Limb (tissue), 2 donors: ENCODE measurements around the gene SNRPF.
"Not testable (repeated sequence)": the region's sequence is repeated elsewhere in the genome, so short reads cannot be mapped to it uniquely, and the experiment has no call there.

Source experiments
- DNase-seq, 2 donors: peaks; one replicate each; pipeline ENCODE4 v3.0.0-alpha.2; 2016; ENCODE audit errors: extremely low spot score in 2 of 2

The SNRPF gene

DNA sequence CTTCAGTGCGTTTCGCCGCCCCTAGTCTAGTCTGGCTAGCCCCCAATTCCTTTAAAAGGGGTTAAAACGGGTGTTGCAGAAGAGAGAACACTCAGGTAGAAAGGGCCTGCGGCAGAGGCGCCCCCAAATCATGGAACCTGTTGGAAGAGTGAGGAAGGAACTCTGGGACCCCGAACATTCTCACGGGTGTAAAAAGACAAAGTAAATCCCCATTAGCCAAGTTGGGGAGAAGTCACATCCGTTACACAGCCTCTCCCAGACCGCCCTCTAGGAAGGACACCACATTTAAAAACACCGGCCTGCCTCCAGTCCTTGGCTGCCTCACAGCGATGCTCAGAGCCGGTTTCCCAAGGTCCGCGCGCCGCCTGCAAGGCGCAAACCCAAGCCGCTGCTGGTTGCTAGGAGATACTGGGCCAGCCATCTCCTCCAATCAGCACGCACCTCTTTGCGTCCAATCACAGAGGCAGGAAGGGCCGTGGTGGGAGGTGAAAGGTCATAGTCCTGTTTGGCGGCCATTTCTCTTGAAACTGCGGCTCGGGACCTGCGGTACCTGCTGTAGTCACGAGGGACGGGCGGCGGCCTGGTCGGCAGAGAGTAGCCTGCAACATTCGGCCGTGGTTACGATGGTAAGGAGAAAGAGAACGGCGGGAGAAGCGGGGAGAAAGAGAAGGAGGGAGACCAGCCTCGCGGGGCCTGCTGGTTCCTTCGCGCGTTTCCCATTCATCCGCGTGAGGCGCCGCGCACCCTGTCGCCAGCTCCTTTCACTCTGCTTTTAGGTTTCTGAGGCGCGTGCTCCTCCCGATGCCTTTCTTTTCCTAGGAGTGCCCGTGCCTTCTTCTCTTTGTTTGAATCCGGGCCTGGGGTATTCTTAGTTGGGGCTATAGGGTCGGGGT is at the start of gene SNRPF:
Gene SNRPF (plus strand): TSS at position 502 of the 893 bp plus-strand sequence. CDS start 122 bp downstream, at position 624.
- DNase-seq, result peak; percentile 97 to 98

DNA sequence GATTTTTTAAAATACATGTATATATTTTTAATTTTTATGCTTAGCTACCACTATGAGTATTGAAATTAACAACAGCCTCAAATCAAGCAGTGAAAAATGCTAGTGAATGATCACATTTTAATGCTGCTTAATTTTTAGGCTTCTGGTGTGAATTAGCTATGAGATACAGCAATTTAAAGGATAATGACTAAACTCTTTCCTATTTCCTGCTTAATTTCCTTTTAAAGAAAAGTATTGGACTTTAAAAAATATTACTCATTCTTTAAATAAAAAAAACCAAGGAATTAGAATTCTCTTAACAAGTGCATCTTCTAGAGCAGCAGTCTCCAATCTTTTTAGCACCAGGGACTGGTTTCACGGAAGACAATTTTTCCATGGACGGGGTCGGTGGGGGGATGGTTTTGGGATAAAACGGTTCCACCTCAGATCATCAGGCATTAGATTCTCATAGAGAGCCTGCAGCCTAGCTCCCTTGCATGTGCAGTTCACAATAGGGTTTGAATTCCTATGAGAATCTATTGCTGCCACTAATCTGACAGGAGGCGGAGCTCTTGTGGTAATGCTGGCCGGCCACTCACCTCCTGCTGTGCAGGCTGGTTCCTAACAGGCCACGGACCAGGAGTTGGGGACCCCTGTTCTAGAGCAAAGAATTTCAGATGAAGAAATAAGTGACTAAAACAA is 49.6 kb upstream of the SNRPF start:
- DNase-seq, result no peak

DNA sequence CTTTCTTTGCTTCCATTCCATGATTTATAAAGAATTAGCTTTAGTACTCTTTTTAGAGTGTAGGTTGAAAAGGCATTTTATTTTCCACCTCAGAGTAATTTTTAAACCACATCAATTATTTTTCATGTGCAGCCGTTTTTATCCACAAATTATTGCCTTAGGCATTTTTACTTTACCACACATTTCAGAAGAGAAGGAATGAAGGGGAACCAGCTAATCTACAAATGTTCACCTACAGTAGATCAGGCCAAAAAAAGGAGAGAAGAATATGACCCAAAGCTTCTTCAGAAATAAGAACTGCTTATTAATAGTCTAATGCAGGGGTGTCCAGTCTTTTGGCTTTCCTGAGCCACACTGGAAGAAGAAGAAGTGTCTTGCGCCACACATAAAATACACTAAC is 48.3 kb upstream of the SNRPF start:
- DNase-seq, result no peak

DNA sequence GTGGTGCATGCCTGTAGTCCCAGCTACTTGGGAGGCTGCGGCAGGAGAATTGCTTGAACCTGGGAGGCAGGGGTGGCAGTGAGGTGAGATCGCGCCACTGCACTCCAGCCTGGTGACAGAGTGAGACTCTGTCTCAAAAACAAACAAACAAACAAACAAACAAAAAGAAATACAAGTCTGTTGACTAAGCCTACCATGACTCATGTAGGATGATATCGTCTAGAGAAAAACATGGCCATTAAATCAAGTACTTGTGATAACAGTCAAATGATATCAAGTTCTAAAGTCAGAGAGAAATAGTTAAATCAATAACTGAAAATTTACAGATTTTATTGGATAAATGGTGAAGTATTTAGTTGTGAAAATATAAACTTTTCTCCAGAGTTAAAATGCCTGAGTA is 46.6 kb upstream of the SNRPF start:
- not testable (repeated sequence) for DNase-seq

DNA sequence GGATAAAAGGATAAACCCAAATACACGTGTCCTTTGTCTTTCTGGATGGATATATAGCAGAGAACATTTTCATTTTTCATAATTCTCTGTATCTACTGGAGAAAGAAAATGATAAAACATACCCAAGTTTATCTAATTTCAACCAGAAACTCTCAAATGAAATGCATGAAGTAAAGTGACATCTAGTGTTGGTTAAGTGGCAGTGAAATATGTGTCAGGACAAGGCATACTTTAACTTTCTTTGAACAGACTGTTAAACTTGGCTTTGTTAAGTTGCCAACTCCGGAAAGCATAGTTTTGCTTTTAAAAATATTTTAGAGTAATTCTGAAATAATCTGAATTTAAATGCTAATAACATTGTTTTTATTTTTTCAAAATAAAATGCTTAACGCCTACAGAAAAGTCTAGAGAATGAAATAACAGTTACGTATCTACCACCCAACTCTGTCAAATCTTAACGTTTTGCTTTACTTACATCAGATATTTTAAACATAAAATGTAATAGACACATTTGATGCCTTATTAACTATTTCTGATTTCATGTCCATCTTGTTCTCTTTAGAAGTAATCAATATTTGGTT is 43.0 kb upstream of the SNRPF start:
- DNase-seq, result peak in 1 of 2 donors; percentile 77

DNA sequence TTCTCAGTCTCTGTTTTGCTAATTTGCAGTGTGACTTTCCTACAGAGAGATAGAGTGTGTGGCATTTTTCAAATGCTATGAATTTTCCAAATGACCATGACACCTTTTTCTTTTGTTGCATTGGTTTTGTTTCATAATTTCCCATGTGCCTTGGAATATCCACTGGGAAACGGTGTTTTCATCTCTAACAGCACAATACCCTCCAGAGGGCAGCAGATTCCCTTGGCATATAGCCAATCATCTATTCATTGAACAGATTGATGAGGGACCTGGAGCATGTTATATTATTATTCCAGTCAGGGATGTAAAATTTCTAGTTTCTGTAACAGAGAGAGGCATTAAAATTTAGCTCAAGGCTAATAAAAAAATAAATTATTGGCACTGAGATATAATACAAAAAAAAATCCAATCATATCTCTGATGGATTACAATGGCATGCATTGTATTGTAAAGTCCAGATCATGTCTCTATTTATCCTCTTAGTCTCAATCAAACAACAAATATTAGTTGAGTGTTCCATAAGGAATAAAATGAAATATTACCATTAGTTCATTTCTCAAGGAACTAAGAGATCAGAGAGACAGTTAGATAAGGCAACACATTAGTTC is 38.6 kb upstream of the SNRPF start:
- DNase-seq, result peak in 1 of 2 donors; percentile 40

DNA sequence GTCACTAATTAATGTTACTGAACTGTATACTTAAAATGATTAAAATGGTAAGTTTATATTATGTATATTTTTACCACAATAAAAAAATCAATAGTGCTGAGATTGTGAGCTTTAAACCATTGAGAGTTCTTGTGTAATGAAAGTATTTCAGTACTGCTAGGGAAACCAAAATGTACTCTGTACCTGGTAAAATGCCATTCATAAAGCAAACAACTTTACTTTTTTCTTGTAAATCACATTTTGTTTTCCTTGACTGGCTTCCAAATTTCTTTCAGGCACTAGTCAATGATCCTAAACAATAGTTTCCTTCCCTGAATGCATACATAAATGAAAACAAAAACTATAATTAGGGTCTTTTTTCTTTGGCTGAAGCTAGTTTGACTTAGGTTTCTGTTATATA is 29.4 kb upstream of the SNRPF start:
- no peak for DNase-seq

DNA sequence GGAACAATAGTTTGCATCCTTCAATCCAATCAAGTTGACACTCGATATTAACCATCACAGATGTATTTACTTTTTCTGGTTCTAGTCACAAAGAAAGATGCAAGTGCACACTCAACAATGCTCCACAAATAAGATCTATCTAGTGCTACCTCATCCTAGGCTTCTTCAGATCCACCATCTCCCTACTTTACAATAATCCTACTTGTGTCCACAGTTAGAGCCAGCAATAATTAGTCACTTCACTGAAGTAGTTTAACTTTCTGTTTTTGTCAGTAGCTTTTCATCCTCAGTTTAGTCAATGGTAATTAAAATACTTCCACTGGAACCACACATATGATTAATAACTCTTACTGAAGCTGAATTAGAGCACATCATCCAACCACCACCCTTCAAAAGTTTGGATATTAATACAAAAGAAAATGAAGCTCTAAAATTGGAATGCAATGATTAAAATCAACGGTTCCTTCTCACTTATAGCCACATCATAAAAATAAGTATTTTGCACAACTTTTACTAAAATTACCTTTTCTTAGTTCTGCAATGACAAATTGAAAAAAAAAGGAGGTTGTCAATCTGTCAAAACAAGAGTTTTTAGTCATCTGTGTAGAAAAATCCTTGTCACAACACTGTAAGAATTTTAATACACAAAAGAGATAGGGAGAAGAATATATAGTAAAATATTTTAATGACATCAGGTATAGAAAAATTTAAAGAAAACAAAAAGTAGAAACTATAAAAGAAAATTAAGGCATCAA is 28.2 kb upstream of the SNRPF start:
- no peak for DNase-seq

DNA sequence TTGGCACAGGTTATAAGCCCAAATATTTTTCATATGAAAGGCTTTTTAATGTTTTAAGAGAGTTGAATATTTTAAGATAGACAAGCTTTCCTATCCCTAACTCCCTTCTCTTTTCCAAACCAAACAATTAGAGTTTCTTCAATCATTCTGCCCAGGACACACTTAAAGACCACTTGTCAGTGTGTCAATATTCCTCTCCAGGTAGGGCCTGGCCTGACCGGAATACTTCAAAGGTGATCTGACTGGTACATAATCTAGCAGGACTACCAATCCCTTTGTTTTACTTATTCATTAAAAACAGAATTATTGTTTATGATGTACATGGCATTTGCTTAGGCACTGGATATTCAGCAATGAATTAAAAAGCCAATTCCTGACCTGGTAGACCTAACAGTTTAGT is 24.2 kb upstream of the SNRPF start:
- DNase-seq, result no peak

DNA sequence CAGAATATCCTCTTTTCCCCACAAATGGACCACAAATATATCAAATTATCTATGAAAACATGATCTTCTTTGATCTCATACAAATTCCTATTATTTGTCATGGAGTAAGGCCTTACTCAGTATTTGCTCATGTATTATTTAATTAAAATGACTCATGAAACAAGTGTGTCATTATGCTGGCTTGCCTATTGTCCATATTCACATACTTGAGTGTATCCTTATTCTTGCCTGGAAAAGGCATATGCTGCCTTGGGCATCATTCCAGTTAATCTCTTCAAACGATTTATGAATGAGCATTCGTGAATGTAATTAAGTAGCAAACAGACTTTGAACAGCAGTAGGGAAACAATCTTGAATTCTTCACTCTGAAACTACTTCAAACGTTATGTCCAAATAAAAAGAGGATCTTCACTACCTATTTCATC is 22.6 kb upstream of the SNRPF start:
- DNase-seq, result no peak

DNA sequence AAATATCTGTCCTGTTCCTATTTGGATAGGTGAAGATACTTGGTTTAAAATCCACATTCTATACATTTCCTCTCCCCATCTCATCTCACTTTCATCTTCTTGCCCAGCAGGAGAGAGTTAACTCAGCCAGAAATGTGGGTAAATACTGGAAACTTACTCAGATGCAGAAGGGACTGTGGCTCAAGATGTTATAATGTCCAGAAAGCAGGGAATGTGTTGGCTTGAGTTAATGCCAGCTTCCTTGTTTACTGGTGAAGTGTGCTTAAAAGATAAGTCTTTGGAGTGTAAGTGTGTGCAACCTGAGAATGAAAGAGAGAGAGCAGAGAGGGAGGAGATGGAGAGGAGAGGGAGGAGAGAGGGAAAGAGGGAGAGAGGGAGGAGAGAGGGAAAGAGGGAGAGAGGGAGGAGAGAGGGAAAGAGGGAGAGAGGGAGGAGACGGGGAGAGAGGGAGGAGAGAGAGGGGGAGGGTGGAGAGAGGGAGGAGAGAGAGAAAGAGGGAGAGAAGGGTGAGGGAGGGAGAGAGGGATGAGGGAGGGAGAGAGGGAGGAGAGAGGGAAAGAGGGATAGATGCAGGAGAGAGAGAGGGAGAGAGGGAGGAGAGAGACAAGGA is 22.0 kb upstream of the SNRPF start:
- no peak for DNase-seq

DNA sequence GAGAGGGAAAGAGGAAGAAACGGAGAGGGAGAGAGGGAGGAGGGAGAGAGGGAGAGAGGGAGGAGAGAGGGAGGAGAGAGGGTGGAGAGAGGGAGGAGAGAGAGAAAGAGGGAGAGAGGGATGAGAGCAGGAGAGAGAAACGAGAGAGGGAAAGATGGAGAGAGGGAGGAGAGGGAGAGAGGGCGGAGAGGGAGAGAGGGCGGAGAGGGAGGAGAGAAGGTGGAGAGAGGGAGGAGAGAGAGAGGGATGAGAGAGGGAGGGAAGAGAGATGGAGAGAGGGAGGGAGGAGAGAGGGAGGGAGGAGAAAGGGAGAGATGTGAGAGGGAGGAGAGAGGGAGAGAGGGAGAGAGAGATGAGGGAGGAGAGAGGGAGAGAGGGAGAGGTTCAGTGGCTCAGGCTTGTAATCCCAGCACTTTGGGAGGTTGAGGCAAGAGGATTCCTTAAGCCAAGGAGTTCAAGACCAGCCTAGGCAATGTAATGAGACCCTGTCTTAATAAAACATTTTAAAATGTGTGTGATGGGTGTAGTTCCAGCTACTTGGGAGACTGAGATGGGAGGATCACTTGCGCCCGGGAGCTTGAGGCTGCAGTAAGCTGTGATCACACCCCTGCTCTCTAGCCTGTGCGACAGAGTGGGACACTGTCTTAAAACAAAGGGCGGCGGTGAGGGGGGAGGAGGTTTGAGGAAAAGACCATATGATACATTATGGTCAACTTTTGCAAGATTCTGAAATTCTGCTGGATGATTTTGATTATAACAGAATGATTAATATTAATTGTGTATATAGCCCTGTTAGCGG is 21.3 kb upstream of the SNRPF start:
- DNase-seq, result no peak

DNA sequence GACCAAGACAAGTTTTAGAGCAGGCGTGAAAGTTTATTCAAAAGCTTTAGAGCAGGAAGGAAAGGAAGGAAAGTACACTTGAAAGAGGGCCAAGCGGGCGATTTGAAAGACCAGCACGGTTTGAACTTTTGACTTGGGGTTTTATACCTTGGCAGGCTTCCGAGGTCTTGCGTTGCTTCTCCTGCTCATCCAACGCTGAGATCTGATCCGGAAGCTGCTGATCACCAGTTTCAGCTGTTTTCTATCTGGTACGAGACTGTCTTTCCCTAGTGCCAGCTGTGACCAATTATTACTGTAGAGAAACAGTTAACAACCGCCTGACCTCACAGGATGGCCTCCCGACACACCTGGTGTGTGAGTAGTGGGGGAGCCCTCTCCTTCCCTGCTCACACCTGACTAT is 20.6 kb upstream of the SNRPF start:
- peak in 1 of 2 donors; percentile 43 for DNase-seq

DNA sequence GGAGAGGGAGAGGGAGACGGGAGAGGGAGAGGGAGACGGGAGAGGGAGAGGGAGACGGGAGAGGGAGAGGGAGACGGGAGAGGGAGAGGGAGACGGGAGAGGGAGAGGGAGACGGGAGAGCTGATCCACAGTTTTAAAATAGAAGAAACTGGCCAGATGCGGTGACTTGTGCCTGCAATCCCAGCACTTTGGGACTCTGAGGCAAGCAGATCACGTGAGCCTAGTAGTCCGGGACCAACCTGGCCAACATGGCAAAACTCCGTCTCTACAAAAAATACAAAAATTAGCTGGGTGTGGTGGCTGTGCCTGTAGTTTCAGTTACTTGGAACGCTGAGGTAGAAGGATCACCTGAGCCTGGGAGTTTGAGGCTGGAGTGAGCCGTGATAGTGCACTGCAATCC is 16.3 kb upstream of the SNRPF start:
- not testable (repeated sequence) for DNase-seq

DNA sequence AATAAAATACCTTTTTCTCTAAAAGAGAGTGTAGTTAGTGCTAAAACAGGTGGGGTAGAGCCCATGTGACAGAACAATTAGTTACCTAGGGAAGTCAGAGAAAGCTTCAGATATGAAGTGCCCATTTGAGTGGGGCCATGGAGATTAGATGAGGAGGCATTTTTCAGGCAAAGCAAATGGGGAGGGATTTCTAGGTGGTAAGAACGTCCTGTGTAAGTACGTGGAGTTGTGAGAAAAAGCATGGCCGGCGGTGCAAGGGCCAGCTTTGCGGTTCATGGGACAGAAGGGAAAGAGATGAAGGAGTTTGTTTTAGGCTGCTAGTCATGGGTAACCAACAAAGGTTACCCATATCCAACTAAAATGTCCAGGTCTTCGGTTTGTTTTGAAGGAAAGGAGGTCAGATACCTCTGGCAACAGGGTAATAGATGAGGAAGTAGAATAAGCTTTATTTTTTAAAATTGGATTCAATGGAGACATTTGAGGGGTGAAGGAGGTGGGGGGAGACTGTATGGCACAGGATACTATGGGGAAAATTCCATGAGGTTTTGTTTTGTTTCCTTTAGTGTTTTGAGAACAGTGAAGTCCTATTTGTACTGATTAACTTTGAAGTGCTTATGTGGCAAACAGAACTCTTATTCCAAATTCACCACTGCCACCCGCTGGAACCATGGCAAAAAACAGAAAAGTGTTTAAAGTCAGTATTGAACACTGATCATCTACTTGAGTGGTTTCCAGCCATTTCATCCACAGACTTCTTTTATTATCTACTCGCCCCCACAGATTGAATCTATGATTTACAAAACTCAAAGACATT is 10.0 kb upstream of the SNRPF start:
- DNase-seq, result peak in 1 of 2 donors; percentile 6

DNA sequence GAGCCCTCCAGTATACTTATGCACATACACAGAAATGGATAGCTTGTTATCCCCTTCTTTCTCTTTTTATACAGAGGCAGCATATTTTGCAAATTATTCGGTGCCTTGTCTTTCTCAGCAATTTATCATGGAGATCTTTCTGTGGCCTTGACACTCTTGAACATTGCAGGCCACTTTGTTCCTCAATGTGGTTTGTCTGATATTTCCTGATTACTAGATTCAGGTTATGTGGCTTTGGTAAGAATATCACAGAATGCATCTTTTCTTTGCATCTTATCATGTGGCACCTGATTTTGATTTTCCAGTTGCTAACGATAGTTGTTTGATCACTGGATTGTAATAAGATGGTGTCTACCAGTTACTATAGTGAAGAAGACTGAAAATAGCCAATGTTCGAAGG is 7.1 kb upstream of the SNRPF start:
- no peak for DNase-seq

DNA sequence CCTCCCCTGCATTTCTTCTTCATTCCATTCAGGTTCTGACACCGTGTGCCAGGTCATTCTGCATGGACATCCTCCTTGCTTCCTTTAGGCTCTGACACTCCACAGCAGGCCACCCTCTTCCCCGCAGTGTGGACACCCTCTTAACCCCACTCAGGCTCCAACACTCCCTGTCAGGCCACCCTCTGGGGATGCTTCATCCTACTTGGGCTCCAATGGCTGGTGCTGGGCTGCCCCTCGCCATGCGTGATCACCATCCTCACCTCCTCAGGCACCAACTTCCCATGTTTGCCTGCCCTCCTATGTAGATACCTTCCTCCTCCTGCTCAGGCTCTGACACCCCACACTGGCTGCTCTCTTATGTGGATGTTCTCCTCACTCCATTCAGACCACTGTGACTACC is 6.6 kb upstream of the SNRPF start:
- DNase-seq, result no peak

DNA sequence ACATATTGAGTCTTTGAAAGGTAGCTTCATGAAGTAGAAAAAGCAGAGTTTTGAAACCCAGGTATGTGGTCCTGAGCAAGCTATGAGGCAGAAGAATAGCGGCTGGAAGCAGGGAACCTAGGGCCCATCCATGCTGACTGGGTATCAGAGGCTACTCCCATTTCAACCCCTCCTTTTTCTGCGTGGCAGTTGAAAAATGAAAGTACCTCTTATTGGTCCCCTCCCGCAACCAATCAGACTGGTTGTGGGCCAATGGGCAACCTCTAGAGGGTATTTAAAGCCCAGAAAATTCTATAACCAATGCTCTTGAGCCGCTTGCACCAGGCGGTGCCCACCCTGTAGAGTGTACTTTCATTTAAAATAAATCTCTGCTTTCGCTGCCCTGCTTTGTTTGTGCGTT is 1.6 kb upstream of the SNRPF start:
- DNase-seq, result no peak

DNA sequence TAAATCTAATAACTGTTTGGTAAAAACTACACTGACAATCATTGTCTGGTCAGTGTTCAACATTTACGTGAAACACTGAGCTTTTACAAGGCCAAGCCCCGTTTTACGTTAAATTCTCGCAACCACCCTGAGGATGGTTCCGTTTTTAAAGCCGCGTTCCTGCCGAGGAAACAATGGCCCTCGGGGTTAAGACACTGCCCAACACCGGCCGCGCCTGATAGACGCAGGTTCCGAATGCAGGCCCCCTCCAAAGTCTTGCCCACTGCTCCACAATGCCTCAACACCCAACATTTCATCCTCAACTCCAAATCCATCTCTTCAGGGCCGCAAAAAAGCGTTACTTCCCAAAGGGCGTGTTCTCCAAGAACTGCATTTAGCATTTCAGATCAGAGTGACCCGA is 953 bp upstream of the SNRPF start:
- DNase-seq, result no peak
